ENCODE results near the gene TBC1D5.

The TBC1D5 gene

GRCh38 chr3:17204049-17204650 is 538.3 kb downstream of the TBC1D5 start:
- H3K36me3 Mint-ChIP-seq, result peaks cover 43 to 58% of the 10 kb centered on the region in 2 donors
- no peak overlapping the region for H3K27ac Mint-ChIP-seq
- no peak overlapping the region for H3K4me3 Mint-ChIP-seq
- ATAC-seq (replicated peaks) (no peak), DNase-seq (no peak)
- H3K4me1 Mint-ChIP-seq, result peaks cover 1 to 7% of the 10 kb centered on the region in 2 donors
- no peaks in the 10 kb centered on the region for H3K27me3 Mint-ChIP-seq
- H3K9me3 Mint-ChIP-seq, result peaks cover 19 to 23% of the 10 kb centered on the region in 2 donors

GRCh38 chr3:17201538-17201937 is 540.9 kb downstream of the TBC1D5 start:
- H3K27me3 Mint-ChIP-seq, result no peaks in the 10 kb centered on the region
- H3K36me3 Mint-ChIP-seq, result peaks cover 39 to 49% of the 10 kb centered on the region in 2 donors
- no peak overlapping the region for H3K4me3 Mint-ChIP-seq
- peaks cover 19 to 23% of the 10 kb centered on the region in 2 donors for H3K9me3 Mint-ChIP-seq
- peaks cover 5 to 14% of the 10 kb centered on the region in 2 donors for H3K4me1 Mint-ChIP-seq
- ATAC-seq (replicated peaks), result no peak
- H3K27ac Mint-ChIP-seq, result no peak overlapping the region
- DNase-seq, result no peak

GRCh38 chr3:17195856-17196604 is 546.4 kb downstream of the TBC1D5 start:
- peak; percentile 87 to 88 for ATAC-seq (replicated peaks)

GRCh38 chr3:17195192-17195611 is 547.2 kb downstream of the TBC1D5 start:
- no peaks in the 10 kb centered on the region for H3K27me3 Mint-ChIP-seq
- DNase-seq (peak; percentile 63), ATAC-seq (replicated peaks) (peak; percentile 95)
- H3K9me3 Mint-ChIP-seq, result no peaks in the 10 kb centered on the region
- peaks cover 6 to 13% of the 10 kb centered on the region in 2 donors for H3K36me3 Mint-ChIP-seq
- H3K4me3 Mint-ChIP-seq, result no peak overlapping the region
- H3K4me1 Mint-ChIP-seq, result peaks cover 23 to 47% of the 10 kb centered on the region in 2 donors
- H3K27ac Mint-ChIP-seq, result no peak overlapping the region

More at GRCh38 chr3:17195856-17196604, 546.4 kb downstream of the TBC1D5 start:
- Mint-ChIP-seq H3K4me1 (peaks cover 17 to 38% of the 10 kb centered on the region in 2 donors), H3K27me3 (no peaks in the 10 kb centered on the region), H3K27ac (peak overlapping the region; percentile 75), H3K36me3 (peaks cover 2 to 9% of the 10 kb centered on the region in 2 donors), H3K9me3 (no peaks in the 10 kb centered on the region), H3K4me3 (peak overlapping the region in 1 of 2 donors; percentile 57)
- DNase-seq, result peak; percentile 31

GRCh38 chr3:17194116-17194515 is 548.3 kb downstream of the TBC1D5 start:
- H3K4me1 Mint-ChIP-seq, result peaks cover 25 to 50% of the 10 kb centered on the region in 2 donors
- ATAC-seq (replicated peaks) (no peak), DNase-seq (no peak)

GRCh38 chr3:17192995-17193394 is 549.4 kb downstream of the TBC1D5 start:
- peaks cover 25 to 50% of the 10 kb centered on the region in 2 donors for H3K4me1 Mint-ChIP-seq

More at GRCh38 chr3:17194116-17194515, 548.3 kb downstream of the TBC1D5 start:
- no peaks in the 10 kb centered on the region for H3K27me3 Mint-ChIP-seq
- peaks cover 6 to 16% of the 10 kb centered on the region in 2 donors for H3K36me3 Mint-ChIP-seq
- no peak overlapping the region for H3K27ac Mint-ChIP-seq
- no peak overlapping the region for H3K4me3 Mint-ChIP-seq
- no peaks in the 10 kb centered on the region for H3K9me3 Mint-ChIP-seq

GRCh38 chr3:17190353-17191078 is 551.9 kb downstream of the TBC1D5 start:
- Mint-ChIP-seq H3K27ac (peak overlapping the region; percentile 7), H3K36me3 (peaks cover 4 to 12% of the 10 kb centered on the region in 2 donors), H3K4me1 (peaks cover 13 to 34% of the 10 kb centered on the region in 2 donors), H3K4me3 (no peak overlapping the region), H3K9me3 (no peaks in the 10 kb centered on the region), H3K27me3 (no peaks in the 10 kb centered on the region)
- ATAC-seq (replicated peaks) (no peak), DNase-seq (no peak)

More at GRCh38 chr3:17192995-17193394, 549.4 kb downstream of the TBC1D5 start:
- Mint-ChIP-seq H3K9me3 (no peaks in the 10 kb centered on the region), H3K36me3 (peaks cover 4 to 16% of the 10 kb centered on the region in 2 donors), H3K27me3 (no peaks in the 10 kb centered on the region), H3K4me3 (no peak overlapping the region), H3K27ac (no peak overlapping the region)
- ATAC-seq (replicated peaks) (no peak), DNase-seq (no peak)

- DNase-seq (no peak), ATAC-seq (replicated peaks) (no peak)
- Mint-ChIP-seq H3K27me3 (no peaks in the 10 kb centered on the region), H3K27ac (no peak overlapping the region), H3K4me1 (peaks cover 8 to 28% of the 10 kb centered on the region in 2 donors), H3K9me3 (no peaks in the 10 kb centered on the region), H3K4me3 (no peak overlapping the region), H3K36me3 (peaks cover 5 to 19% of the 10 kb centered on the region in 2 donors)
Measured at GRCh38 chr3:17188378-17188777, 554.1 kb downstream of the TBC1D5 start.

- DNase-seq, result no peak
- Mint-ChIP-seq H3K9me3 (no peaks in the 10 kb centered on the region), H3K4me1 (peaks cover 15 to 28% of the 10 kb centered on the region in 2 donors), H3K27ac (no peak overlapping the region), H3K36me3 (peaks cover 11 to 23% of the 10 kb centered on the region in 2 donors), H3K27me3 (no peaks in the 10 kb centered on the region), H3K4me3 (no peak overlapping the region)
- ATAC-seq (replicated peaks), result no peak
Measured at GRCh38 chr3:17187589-17188184, 554.7 kb downstream of the TBC1D5 start.

GRCh38 chr3:17183951-17184550 is 558.4 kb downstream of the TBC1D5 start:
- Mint-ChIP-seq H3K27ac (no peak overlapping the region), H3K36me3 (peaks cover 18 to 28% of the 10 kb centered on the region in 2 donors), H3K4me3 (no peak overlapping the region), H3K4me1 (peaks cover 14 to 23% of the 10 kb centered on the region in 2 donors), H3K27me3 (no peaks in the 10 kb centered on the region), H3K9me3 (no peaks in the 10 kb centered on the region)
- DNase-seq (no peak), ATAC-seq (replicated peaks) (no peak)

- ATAC-seq (replicated peaks) (peak in 1 of 2 donors; percentile 45), DNase-seq (no peak)
- Mint-ChIP-seq H3K36me3 (peaks cover 23 to 33% of the 10 kb centered on the region in 2 donors), H3K27ac (no peak overlapping the region), H3K27me3 (no peaks in the 10 kb centered on the region), H3K4me3 (no peak overlapping the region), H3K9me3 (no peaks in the 10 kb centered on the region), H3K4me1 (peaks cover 14 to 23% of the 10 kb centered on the region in 2 donors)
Measured at GRCh38 chr3:17182166-17182565, 560.3 kb downstream of the TBC1D5 start.

- H3K9me3 Mint-ChIP-seq, result no peaks in the 10 kb centered on the region
- H3K4me1 Mint-ChIP-seq, result peaks cover 14 to 23% of the 10 kb centered on the region in 2 donors
- DNase-seq (no peak), ATAC-seq (replicated peaks) (no peak)
- H3K27ac Mint-ChIP-seq, result no peak overlapping the region
- H3K4me3 Mint-ChIP-seq, result no peak overlapping the region
- no peaks in the 10 kb centered on the region for H3K27me3 Mint-ChIP-seq
- H3K36me3 Mint-ChIP-seq, result peaks cover 24 to 37% of the 10 kb centered on the region in 2 donors
Measured at GRCh38 chr3:17181413-17181907, 561.0 kb downstream of the TBC1D5 start.

GRCh38 chr3:17179381-17180205 is 562.8 kb downstream of the TBC1D5 start:
- H3K27me3 Mint-ChIP-seq, result no peaks in the 10 kb centered on the region
- H3K4me3 Mint-ChIP-seq, result no peak overlapping the region
- H3K9me3 Mint-ChIP-seq, result no peaks in the 10 kb centered on the region
- peaks cover 28 to 45% of the 10 kb centered on the region in 2 donors for H3K36me3 Mint-ChIP-seq
- DNase-seq (no peak), ATAC-seq (replicated peaks) (peak; percentile 79 to 94)
- H3K27ac Mint-ChIP-seq, result no peak overlapping the region
- H3K4me1 Mint-ChIP-seq, result peaks cover 14 to 23% of the 10 kb centered on the region in 2 donors
